ENCODE results near the gene RIMBP2.

Gene RIMBP2

DNA sequence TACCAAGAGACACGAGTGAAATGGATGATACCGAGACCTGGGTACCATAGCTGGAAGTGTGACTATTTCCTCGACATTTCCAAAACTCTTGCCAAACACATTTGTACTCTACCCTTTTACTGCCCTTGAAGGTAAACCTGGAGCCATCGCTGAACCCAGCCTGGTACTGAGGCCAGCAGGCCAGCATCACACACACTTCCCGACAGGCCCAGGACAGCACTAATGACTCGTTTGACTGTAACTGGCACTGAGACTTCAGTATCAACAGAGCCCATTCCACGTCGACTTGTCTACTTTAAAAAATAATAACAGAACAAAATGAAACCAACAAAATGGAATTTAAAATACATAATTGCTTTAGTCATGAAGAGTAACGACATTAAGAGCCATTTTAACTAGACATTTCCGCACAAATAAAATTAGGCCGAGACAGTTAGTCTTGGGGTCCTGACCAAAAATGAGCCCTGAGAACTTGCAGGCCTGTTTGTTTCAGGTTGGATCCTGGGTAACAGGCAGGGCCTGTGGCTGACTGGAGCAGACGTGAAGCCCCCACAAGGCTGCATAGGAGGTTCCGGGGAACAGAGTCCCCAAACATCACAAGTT is 94.3 kb downstream of the RIMBP2 start:
- no peak for DNase-seq

DNA sequence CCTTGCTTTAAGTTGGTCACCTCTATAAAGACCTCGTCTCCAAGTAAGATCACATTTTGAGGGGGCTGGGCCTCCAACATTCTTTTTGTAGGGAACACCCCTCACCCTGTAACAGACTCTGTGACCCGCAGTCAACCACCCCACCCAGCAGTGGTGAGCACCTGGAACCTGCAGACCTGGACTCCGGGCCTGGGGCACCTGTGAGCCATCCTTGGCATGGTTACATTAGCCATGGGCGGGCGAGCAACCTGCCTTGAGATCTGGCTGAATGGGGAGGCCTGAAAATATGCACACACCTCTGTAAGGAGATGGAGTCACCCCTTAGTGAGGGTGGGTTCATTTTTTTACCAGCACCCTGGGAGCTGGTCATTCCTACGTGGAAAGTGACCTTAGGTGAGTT is 95.3 kb downstream of the RIMBP2 start:
- DNase-seq: no peak

DNA sequence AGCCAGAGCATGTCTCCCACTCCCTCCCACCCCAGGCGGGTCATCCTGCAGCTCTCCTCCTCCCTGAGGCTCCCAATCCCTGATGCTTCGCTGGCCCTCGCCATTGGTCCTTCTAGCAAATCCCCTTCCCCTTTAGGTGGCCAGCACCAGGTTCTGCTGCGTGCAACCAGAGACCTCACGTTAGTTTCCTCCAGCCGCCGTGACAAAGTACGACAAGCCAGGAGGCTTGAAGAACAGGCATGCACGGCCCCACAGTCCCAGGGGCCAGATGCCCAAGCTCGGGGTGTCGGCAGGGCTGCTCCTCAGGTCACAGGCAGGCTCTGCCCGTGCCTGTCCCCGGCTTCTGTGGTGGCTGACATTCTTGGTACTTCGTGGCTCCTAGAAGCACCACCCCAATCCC is 95.8 kb downstream of the RIMBP2 start:
- no peak for DNase-seq

DNA sequence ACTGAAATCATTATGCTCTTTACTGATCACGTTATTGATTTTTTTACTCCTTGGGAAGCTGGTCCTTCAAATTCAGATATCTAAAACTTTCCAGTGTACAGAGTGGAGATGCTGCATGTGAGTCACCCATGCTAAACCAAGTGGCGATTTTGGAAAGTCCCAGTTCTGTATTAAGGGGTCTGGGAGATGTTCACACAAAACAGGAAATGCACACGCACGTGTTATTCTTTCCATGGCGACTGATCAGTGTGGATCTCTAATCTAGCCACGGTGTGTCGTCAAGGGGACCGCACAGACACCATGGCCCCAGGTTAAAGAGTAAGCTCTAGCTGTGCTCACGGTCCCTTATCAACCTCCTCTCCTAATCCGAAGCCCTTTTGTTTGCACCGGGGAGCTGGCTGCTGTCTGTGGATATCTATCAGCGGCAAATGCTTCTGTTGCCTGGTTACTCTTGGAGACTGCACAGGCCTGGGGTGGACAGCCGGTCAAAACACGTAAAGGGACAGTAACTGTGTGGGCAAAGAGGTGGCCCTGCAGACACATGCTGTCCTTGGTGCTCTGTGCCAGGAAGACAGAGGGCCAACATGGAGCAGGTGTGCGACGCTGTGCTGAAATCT is 96.6 kb downstream of the RIMBP2 start:
- DNase-seq: no peak

DNA sequence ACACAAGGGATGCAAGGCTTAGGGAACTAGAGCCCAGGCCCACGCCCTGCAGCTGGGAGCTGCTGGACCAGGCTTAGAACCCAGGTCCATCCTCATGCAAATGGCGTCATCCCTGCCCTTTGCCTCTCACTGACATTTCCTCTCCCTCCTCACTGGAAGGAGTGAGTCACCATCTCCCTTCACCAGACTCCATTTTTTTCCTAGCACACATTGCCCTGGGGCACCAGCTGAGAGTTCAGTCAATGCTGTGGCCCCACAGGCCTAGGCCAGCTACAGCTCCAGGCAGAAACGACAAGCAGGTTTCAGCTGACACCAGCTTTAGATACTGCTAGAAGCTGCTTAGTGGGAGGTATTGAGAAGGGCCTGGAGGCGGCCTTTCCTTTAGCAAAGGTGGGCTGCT is 98.9 kb downstream of the RIMBP2 start:
- DNase-seq: no peak

DNA sequence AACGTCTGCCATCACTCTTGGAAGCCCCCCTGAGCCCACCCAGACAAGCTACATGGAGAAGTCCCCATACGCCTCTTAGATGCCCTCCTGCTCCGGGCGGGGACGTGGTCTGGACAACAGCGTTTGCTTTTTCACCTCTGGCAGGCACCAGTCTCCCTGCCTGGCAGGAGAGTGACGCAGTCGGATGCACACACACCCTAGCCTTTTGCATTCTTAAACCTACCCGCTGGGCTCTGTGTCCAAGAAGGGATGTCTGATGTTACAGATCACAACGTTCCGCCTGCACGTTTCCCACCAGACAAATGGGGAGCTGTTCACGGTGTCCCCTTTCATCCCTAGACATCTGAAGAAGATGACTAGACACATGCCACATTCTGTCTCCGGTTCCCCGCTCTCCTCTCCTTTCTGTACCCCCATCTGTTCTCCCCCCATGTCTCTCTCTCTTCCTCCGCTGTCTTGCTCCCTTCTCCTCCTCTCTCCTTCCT is 100.2 kb downstream of the RIMBP2 start:
- DNase-seq: no peak

DNA sequence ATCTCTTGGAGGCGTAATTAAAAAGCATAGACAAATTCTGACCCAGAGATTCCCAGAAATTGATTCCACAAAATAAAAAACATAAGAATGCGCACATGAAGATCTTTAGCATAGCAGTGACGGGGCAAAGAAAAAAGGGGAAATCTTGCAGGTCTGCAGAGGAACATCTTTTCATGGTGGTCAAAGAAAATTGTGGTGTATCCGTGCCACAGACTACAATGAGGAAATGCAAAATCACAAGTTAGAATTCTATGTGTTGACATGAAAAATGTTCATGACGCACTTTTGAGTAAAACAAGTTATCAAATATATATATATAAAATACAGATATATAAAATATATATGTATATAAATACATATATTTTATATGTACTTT is 101.6 kb downstream of the RIMBP2 start:
- DNase-seq: no peak

DNA sequence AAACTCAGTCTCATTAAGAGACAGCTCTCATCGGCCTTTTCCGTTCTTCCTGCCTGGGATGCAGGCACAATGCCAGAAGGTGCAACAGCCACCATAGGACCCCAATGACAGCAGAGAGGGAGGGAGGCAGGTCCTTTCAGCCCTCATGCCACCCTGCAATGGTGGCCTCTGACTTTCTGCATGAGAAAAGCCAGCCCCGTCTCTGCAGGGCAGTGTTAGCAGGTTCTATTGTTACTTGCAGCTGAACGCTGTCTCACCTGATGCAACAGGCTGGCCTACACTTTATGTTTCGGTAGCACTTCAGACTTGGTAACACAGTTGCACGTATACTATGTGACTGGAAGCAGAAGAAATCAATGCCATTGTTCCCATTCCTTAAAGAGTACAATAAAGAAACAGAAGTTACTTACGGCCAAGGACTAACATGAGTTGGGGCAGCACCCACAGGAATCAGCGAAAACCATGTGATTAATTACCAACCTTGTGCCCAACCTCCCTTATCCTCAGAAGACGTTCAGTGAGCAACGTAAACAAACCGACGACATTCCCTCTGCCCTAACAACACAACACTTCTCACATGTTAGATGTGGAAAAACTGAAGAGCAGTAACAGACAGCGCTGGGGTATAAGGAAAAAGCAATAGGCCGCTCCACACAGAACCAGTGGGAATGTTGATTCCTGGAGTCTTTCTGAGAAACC is 102.1 kb downstream of the RIMBP2 start:
- no peak for DNase-seq

DNA sequence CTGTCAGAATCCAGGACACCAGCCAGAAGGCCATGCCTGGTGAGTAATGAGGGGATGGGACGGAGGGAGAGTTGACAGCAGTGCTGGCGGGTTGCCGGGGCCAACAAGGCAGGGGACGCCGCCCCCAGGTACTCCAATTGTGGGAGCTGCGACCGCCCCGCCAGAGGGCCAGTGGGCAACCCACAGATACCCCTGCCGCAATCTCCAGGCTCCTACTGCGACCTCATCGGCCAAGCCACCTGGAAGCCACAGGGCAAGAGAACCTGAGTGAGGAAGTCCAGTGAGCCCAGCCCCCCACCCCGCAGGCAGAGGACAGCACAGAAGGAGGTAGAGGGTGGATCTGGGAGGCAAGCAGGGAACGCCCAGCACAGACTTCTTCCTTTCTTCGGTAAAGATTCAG is 103.0 kb downstream of the RIMBP2 start:
- no peak for DNase-seq

DNA sequence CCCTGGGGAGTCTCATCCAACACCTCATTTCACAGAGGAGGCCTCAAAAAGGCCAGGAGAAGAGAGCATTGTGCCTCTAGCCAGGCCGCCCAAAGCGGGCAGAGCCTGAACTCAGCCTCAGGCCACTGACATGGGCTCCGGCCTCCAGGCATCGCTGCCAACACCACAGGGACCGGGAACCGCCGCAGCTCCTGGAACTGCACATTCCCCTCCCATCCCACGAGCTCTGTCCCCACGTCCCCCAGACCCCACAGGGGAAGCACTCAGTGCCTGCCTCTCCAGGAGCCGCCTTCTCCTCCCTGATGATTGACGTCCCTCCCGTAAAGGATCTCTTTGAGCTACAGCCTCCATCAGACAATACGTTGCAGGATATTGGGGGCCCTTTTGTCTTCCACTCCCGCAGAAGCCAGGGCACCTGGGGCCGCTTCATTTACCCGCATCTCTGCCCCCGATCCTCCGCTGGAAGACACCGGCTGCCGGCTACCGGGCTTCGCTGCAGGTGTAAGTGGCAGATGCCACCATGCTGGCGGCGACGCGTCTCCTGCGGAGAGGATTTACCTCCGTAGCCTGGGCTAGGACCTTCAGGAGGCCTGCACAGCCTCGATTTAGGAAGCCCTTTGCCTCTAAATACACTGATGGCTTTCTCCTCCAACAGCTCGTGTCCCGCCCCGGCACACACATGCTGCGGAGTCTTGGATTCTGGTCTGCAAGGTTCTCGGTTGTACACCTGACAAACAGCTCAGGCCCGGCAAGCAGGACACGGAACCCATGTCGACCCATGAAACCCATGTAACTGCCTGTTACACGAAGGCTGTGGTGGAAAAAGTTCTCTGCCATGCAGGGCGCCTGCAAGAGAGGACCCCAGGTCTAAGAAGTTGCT is 104.8 kb downstream of the RIMBP2 start:
- DNase-seq: no peak

DNA sequence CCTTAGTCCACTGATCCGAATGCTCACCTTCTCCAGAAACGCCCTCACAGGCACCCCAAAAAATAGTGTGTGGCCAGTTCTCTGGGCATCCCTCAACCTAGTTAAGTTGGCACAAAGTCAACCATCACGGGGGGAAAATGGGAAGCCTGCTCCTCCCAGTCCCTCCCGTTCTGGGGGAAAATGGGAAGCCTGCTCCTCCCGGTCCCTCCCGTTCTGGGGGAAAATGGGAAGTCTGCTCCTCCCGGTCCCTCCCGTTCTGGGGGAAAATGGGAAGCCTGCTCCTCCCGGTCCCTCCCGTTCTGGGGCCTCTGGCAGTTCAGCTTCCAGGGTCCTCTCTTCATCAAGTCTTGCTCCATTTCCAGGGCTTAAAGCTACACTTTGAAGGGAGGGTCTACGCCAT is 106.1 kb downstream of the RIMBP2 start:
- no peak for DNase-seq

DNA sequence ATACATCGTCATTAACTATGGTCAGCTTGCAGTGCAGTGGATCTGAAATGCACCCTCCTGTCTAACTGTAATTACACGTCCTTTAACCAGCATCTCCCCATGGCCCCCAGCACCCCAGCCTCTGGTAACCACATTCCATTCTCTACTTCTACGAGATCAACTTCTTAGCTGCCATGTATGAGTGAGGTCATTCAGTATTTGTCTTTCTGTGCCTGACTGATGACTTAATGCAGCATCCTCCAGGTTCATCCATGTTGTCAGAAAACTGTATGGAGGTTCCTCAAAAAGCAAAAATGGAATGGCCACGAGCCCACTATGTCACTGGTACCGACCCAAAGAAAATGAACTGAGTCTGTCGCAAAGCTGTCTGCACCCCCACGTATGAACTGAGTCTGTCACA is 107.3 kb downstream of the RIMBP2 start:
- DNase-seq: no peak

DNA sequence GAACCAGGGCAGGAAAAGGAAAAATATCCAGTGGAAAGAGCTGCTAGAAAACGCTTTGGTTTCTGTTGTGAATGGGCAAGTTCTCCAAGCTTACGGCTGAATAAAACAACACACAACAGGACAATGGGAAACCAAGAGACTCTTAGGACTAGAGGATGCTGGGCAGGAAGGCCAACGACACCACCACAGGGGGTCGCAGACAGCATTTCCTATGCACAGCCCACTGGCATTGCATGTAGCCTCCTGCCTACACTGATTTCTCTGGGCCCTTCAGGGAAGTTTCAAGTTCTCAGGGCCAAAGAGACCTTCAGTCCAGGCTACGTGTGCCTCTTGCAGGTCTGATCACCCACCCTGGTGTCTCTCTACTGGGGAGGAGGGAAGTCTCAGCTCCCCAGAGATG is 108.0 kb downstream of the RIMBP2 start:
- DNase-seq: no peak

DNA sequence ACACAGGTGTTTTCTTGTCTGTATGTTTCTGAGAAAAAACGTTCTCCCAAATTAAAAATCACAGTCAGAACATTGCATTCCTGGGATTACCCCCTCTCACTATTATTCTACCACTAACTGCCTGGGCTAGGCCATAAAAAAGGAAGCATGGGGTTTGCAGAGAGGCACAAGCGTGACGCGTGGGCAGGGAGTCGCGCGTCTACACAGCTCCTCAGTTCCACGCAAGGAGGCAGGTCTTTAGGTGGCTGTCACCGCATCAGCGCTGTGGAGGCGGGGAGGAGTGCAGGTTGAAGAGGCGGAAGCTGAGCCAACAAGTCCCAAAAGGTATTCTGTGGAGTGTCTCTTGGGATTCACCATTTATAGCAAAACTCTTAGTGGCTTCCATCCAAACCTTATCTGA is 109.9 kb downstream of the RIMBP2 start:
- no peak for DNase-seq

DNA sequence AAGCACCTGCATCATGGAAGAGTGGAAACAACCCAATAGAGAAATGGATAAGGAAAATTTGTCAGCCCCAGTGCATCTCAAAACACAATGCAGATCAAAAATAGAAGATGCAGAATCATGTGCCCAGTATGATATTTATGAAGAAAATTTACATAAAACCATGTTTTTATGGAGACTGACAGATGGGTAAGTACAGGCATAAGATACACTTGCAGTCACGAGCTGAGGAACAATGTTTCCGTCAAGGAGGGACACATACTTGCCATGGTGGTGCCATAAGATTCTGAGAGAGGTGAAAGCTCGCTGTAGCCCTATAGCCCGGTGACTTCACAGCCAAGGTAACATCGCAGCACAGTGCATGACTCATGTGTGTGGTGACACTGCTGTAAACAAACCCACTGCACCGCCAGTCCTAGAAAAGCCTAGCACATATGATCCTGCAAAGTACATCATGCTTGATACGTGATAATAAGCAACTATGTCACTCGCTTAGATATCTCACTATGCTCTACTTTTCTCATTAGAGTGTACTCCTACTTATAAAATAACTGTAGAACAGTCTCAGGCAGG is 112.6 kb downstream of the RIMBP2 start:
- DNase-seq: no peak

DNA sequence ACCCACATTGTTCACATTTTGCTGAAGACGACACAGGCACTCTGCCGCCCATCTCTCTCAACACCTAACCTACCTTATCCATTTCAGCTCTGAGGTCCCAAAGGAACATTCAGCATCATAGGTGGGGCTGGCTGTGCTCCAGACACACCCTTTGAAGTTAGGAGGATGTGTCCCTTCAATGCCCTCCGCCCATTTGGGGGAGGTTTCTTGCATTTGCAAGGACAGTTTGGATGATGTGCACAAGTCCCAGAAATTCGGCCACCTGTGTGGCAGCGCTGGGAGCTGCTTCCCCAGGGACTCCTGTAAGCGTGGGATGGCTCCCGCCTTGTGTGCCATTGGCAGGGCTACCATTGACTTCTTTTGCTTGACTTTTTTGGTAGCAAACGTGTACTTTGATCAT is 113.8 kb downstream of the RIMBP2 start:
- DNase-seq: no peak

DNA sequence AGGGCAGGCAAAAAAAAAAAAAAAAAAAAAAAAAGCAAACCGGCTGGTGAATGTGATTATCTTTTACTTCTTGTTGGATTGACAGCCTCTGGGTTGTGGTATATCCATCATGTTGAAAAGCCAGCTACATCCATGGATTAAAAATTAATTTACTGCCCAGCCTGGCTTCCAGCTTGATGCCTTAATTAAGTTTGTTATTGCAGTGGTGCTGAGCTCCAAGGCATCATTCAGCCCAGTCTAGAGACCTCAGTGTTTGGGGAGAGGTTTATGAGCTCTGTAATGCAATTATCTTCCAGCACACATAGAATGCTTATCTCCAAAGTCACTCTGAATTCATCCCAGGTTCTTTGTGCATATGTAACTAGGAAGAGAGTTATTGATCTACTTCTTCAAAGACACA is 114.8 kb downstream of the RIMBP2 start:
- no peak for DNase-seq

DNA sequence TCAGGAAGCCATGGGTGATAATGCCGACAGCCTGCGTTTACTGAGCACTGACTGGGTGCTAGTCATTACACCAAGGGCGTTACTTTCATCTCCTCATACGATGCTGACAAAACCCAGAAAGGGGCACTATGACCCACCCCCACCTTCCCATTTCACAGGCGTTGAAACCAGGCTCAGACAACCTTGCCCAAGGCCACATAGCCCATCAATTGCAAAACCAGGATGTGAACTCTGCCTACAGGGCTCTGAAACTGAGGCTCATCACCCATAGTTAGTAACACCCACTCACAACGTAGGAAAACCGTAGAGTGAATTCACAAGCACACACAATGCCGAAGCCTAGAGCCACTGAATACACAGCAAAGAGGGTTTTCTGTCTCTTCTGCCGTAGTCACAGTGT is 119.9 kb downstream of the RIMBP2 start:
- DNase-seq: no peak

DNA sequence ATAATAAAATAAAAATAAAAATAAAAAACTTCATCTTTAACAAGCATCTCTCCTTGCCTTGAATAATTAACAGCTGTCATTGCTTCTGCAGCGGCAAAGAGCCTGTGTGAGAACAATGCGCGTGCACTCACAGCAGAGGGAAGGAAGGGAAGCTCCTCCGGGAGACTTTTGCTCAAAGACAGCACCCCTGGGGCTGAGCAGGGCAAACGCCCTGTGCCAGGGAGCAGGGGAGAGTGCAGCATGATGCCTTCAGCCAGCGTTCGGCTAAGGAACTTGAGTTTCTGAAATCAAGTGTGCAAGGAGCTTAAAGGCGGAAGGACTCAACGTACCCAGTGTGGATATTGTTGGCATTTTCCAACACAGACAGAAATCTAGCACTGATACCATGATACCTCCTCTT is 120.5 kb downstream of the RIMBP2 start:
- DNase-seq: no peak

DNA sequence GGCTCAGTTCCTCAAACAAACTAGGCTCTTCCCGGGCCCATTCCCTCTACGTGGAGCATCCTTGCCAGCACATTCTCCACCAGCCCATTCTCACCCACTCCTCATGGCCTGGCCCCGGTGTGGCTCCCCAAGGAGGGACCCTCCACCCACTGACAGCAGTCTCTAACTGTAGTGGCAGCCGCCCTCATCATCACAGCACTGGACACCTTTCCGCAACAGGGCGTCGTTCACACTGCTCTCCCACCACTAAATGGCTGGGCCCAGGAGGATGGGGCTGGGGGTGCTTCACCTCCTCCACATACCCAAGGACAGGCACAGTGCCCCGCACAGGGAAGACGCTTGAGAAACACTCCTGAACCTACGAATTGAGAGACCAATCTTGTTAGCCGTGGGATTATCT is 123.0 kb downstream of the RIMBP2 start:
- DNase-seq: no peak

DNA sequence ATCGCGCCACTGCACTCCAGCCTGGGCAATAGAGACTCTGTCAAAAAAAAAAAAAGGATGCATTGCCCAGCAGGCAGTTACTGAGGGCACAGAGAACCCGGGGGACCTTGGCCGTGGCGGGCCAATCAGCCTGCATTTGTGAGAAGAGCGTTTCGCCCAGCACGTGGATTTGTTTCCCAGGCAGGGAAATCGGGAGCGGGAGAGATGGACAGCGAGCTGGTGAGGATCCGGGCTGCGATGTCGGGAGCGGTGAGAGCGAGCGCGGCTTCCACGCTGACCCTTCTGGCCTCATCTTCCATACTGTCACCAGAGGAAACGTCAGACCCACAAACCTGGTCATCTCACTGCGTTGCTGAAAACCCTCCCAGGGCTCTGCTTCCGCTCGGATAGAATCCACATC is 123.5 kb downstream of the RIMBP2 start:
- DNase-seq: no peak

DNA sequence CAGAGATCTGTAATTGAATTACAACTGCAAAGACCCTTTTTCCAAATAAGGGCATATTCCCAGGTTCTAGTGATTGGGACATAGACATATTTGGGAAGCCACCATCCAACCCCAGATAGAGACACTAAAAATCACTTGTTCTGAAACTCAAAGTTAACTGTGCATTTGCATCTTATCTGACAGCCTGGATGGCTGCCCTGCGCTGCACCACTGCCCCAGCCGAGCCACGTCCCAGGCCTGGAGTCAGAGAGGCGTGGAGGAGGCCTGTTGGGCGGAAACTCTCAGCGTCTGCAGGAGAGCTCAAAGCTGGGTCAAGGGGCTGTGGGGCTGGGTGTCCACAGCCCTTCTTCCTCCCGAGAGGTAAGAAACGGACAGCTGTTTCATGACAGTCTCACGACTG is 124.4 kb downstream of the RIMBP2 start:
- DNase-seq: no peak

DNA sequence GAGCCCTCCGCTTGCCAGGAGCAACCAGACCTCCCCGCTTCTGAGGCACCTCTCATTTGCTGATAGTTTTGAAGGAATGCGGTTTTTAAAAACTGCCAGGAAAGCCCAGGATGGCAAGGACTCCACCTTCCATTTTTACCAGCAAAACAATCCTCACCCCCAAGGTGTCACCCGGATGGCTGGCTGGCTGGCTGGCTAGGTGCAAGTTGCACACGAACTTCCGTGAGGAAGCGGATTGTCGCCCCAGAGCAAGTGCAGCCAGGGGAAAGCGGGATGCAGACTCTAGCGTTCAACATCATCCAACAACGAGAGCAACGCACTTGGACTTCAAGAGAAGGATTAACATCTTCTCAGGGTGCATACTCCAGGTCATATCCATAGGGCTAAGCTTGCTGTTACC is 125.4 kb downstream of the RIMBP2 start:
- no peak for DNase-seq
